HEK293T (cell line): ENCODE measurements around the gene ITGAV.

Source experiments
- ARNT ChIP-seq: fragments of 450-650 bp; IDR thresholded peaks from 2 replicates; pipeline ENCODE4 v1.6.1; 2017; ENCODE audit warnings: mild to moderate bottlenecking
- BHLHE40 ChIP-seq: fragments of 450-650 bp; IDR thresholded peaks from 2 replicates; pipeline ENCODE4 v1.6.1; 2016; ENCODE audit warnings: mild to moderate bottlenecking, moderate library complexity, borderline replicate concordance
- CTBP1 ChIP-seq: fragments of 450-650 bp; IDR thresholded peaks from 2 replicates; pipeline ENCODE4 v1.6.1; 2016; ENCODE audit warnings: borderline replicate concordance
- ELF4 ChIP-seq: fragments of 450-650 bp; IDR thresholded peaks from 2 replicates; pipeline ENCODE4 v1.6.1; 2017; ENCODE audit warnings: antibody characterized with exemption
- FOXM1 ChIP-seq: fragments of 450-650 bp; IDR thresholded peaks from 2 replicates; pipeline ENCODE4 v1.6.1; 2017; ENCODE audit warnings: mild to moderate bottlenecking, borderline replicate concordance
- SUZ12 ChIP-seq: fragments of 450-650 bp; IDR thresholded peaks from 2 replicates; pipeline ENCODE4 v1.6.1; 2016; ENCODE audit warnings: mild to moderate bottlenecking

DNA sequence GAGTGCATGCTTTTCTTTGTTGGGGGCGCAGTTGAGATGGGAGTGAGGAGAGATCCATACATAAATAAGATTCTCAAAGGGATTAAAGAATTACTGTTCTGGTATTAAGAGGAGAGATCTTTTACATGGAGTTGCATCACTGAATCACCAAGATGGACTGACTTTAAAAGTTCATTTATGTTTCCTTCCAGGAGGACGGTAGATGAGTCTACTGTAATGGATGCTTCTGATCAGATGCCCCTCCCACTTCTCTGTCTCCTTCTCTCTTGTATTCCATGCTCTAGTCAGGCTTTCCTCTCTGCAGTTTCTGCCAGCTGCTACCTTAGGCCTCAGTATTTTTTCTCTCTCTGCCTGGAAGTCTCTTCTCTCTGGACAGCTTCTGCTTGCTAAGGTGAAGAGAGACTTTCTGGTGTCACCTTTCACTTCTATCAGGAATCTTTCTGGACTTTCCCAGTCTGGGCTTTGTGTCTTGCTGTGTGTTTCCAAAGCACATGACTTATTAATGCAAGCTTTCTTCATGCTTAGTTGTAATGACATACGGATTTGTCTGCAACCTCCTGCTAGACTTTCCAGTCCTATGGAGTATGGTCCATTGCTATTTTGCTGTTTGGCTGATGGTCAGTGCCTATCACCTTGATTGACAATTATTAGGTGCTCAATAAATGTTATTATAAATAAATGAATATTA lies 127.6 kb downstream of the ITGAV start:
- TF ChIP-seq BHLHE40, result no peak
- no peak for TF ChIP-seq CTBP1
- no peak for TF ChIP-seq FOXM1
- no peak for TF ChIP-seq ELF4
- TF ChIP-seq ARNT, result no peak
- no peak for TF ChIP-seq SUZ12
